ENCODE measurements around the gene PLCB1. TPM values are rescaled to one million over a fixed set of nuclear protein-coding genes. Genes with fewer than 3 reads are reported as not detected.

Gene PLCB1
- total RNA-seq, 2 experiments from 2014 or later, result 3.1 to 3.6 TPM

DNA sequence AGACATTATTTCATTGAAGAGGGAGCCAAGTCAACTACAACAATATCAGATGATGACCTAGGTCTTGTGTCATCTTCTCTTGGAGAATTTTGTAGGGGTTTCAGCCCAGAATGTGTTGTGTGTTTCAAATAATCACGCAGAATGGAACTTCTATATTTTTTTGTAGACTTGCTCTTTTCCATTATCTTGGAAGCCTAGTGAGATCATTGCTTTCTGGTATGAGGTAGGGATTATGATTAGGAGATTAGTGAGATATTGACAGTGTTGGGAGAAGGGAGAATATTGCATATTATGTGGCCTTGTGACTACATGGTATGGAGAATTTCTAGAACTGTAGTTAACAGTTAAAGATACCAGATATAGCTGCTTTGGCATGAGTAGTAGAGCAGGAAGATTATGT lies 513.3 kb downstream of the PLCB1 start:
- H3K27ac Mint-ChIP-seq, result no peak overlapping the region
- no peak for DNase-seq
- no peaks in the 10 kb centered on the region for H3K9me3 Mint-ChIP-seq
- no peaks in the 10 kb centered on the region for H3K27me3 Mint-ChIP-seq
- TF ChIP-seq, protein P1, sequence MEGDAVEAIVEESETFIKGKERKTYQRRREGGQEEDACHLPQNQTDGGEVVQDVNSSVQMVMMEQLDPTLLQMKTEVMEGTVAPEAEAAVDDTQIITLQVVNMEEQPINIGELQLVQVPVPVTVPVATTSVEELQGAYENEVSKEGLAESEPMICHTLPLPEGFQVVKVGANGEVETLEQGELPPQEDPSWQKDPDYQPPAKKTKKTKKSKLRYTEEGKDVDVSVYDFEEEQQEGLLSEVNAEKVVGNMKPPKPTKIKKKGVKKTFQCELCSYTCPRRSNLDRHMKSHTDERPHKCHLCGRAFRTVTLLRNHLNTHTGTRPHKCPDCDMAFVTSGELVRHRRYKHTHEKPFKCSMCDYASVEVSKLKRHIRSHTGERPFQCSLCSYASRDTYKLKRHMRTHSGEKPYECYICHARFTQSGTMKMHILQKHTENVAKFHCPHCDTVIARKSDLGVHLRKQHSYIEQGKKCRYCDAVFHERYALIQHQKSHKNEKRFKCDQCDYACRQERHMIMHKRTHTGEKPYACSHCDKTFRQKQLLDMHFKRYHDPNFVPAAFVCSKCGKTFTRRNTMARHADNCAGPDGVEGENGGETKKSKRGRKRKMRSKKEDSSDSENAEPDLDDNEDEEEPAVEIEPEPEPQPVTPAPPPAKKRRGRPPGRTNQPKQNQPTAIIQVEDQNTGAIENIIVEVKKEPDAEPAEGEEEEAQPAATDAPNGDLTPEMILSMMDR (IDR thresholded peaks at IDR 0.05), result no peak
- POLR2A ChIA-PET, result no interaction called here
- ATAC-seq, result no peak
- no peaks in the 10 kb centered on the region for H3K36me3 Mint-ChIP-seq (ENCODE audit: low read depth)
- CTCF ChIA-PET, result no interaction called here
- H3K4me3 Mint-ChIP-seq, result no peak overlapping the region
- H3K4me1 Mint-ChIP-seq (ENCODE audit: low read depth), result peaks cover 4% of the 10 kb centered on the region
- intact Hi-C loops (cut with micrococcal nuclease), result no loop called here

DNA sequence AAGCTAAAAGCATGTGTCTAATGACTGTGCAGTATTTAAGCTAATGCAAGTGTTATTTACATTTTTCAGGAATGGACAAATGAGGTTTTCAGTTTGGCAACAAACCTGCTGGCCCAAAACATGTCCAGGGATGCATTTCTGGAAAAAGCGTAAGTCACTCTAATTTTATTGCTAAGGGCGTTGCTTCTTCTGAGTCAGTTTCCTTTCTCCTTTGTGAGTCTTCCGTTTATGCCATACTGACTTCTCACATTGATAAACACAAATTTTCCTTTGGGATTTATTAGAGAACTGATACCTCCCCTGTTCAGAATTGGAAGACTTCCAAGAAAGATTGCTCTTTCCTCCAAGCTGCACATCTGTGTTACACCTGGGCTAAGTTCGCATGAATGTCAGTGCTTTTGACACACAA lies 514.0 kb downstream of the PLCB1 start:
- no peak overlapping the region for H3K27ac Mint-ChIP-seq
- TF ChIP-seq, protein P1 (IDR thresholded peaks at IDR 0.05), result no peak
- no peak for ATAC-seq
- intact Hi-C loops (cut with micrococcal nuclease), result no loop called here
- no peaks in the 10 kb centered on the region for H3K36me3 Mint-ChIP-seq (ENCODE audit: low read depth)
- H3K27me3 Mint-ChIP-seq, result no peaks in the 10 kb centered on the region
- no peak overlapping the region for H3K4me3 Mint-ChIP-seq
- H3K9me3 Mint-ChIP-seq, result no peaks in the 10 kb centered on the region
- ChIA-PET POLR2A (no interaction called here), CTCF (interaction anchor here (0.9 kb wide), 1 partner anchor 75 kb away, joined by 3 read pairs; no protein-coding TSS in a partner anchor)
- DNase-seq, result no peak
- peaks cover 4% of the 10 kb centered on the region for H3K4me1 Mint-ChIP-seq (ENCODE audit: low read depth)

DNA sequence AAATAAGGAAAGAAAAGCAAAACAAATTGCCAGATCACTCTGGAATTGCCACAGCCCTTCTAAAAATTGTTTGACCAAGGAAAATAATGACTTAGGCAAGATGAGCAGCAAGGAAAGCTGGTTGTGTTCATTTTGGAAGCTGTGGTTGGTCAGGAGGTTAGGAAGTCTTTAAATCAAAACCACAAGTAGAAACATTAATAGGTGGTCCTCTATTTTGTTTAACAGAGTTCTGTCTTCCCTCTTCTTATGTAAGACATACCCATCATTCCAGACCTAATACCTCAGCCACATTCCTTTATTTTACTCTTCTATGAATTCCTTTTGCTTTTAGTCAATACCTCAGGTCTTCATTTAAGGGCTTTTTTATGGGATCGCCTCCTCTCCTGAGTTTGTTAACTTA lies 514.6 kb downstream of the PLCB1 start:
- no peak for ATAC-seq
- Mint-ChIP-seq H3K9me3 (no peaks in the 10 kb centered on the region), H3K4me3 (no peak overlapping the region), H3K36me3 (ENCODE audit: low read depth) (no peaks in the 10 kb centered on the region), H3K27me3 (no peaks in the 10 kb centered on the region), H3K4me1 (ENCODE audit: low read depth) (peaks cover 4% of the 10 kb centered on the region), H3K27ac (no peak overlapping the region)
- intact Hi-C loops (cut with micrococcal nuclease), result no loop called here
- DNase-seq, result no peak
- ChIA-PET CTCF (interaction anchor here (0.9 kb wide), 1 partner anchor 75 kb away, joined by 3 read pairs; no protein-coding TSS in a partner anchor), POLR2A (no interaction called here)
- TF ChIP-seq, protein P1 (IDR thresholded peaks at IDR 0.05), result no peak

DNA sequence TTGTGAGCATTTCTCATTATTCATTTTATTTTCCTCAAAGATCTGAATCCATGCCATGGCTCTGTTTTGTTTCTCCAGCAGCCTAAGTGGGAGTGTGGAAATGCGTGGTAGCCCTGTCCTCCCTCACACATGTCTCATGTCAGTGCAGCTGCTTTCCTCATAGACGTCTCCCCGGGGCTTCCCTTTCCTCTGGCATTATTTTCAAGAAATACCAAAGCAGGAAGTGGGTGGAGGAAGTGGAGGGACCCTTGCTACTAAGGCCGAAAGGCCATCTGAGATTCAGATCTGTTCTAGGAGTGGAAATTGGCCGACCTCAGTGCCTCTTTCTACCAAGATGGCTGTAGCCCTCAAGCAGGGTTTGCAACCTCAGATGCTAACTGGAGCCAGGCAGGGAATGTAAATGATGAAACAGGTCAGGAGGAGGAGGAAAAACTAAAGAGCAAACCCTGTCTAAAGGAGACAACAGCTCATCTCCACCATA lies 515.9 kb downstream of the PLCB1 start:
- Mint-ChIP-seq H3K9me3 (no peaks in the 10 kb centered on the region), H3K27me3 (no peaks in the 10 kb centered on the region), H3K27ac (no peak overlapping the region), H3K36me3 (ENCODE audit: low read depth) (no peaks in the 10 kb centered on the region), H3K4me1 (ENCODE audit: low read depth) (peaks cover 4% of the 10 kb centered on the region), H3K4me3 (no peak overlapping the region)
- ChIA-PET POLR2A (no interaction called here), CTCF (no interaction called here)
- intact Hi-C loops (cut with micrococcal nuclease), result no loop called here
- DNase-seq (no peak), ATAC-seq (no peak)
- TF ChIP-seq, protein P1 (IDR thresholded peaks at IDR 0.05), result no peak

DNA sequence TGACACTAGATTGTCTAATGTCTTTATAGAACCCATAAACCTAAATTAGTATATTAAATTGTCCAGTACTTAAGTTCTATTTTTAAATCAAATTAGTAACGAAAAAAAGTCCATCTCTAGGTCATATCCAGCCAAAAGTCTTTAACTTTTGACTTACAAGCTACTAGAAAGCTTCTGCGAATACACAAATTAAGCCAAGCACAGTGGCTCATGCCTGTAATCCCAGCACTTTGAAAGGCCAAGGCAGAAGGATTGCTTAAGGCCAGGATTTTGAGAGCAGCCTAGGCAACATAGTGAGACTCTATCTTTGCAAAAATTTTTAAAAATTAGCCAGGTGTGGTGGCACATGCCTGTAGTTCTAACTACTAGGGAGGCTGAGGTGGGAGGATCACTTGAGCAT lies 516.4 kb downstream of the PLCB1 start:
- no peaks in the 10 kb centered on the region for H3K27me3 Mint-ChIP-seq
- CTCF ChIA-PET, result no interaction called here
- H3K4me1 Mint-ChIP-seq (ENCODE audit: low read depth), result peaks cover 4% of the 10 kb centered on the region
- POLR2A ChIA-PET, result no interaction called here
- no peak for DNase-seq
- H3K9me3 Mint-ChIP-seq, result no peaks in the 10 kb centered on the region
- no peak for ATAC-seq
- no peak overlapping the region for H3K4me3 Mint-ChIP-seq
- H3K27ac Mint-ChIP-seq, result no peak overlapping the region
- intact Hi-C loops (cut with micrococcal nuclease), result no loop called here
- TF ChIP-seq, protein P1 (IDR thresholded peaks at IDR 0.05), result no peak
- H3K36me3 Mint-ChIP-seq (ENCODE audit: low read depth), result no peaks in the 10 kb centered on the region
